Cardiac muscle cell (in vitro differentiated cells and primary cell): ENCODE results near the gene SPAG16. TPM values are rescaled to one million over a fixed set of nuclear protein-coding genes. Genes with fewer than 3 reads are reported as not detected.

ENCODE experiments used
- DNase-seq, 2 donors: peaks; one replicate each; pipeline versions ENCODE4 v3.0.0 to v3.0.0-alpha.2; 2010 to 2017; ENCODE audit warnings: low read depth in 1 of 2, low spot score in 1 of 2
- H3K27ac ChIP-seq: fragments of 200-600 bp; sonication (generic); 2 replicates; pipeline ENCODE4 v1.5.1; 2016
- H3K27me3 ChIP-seq: fragments of 200-600 bp; sonication (generic); 2 replicates; pipeline ENCODE4 v1.6.0; 2016; ENCODE audit warnings: control low read depth
- H3K36me3 ChIP-seq: fragments of 200-600 bp; sonication (generic); 2 replicates; pipeline ENCODE4 v1.5.1; 2016; ENCODE audit warnings: control low read depth
- H3K4me1 ChIP-seq: fragments of 200-600 bp; sonication (generic); 2 replicates; pipeline ENCODE4 v1.8.1; 2017; ENCODE audit warnings: low read depth, mild to moderate bottlenecking, mixed run types
- H3K4me3 ChIP-seq: fragments of 200-600 bp; sonication (generic); 2 replicates; pipeline ENCODE4 v1.5.1; 2016; ENCODE audit warnings: mild to moderate bottlenecking
- H3K9me3 ChIP-seq: fragments of 200-600 bp; sonication (generic); 2 replicates; pipeline ENCODE4 v1.5.1; 2017; ENCODE audit warnings: low read depth, mild to moderate bottlenecking, control low read depth
- CTCF ChIP-seq: IDR thresholded peaks from 2 replicates; pipeline ENCODE4 v1.5.1; 2012; ENCODE audit warnings: low read depth, mild to moderate bottlenecking, low read length
- polyA plus RNA-seq: library from polyadenylated mRNA; unstranded; fragments of >200 nt; fragmentation: Nextera tagmentation; extraction: Ambion mirVana; gene quantifications from 2 replicates; pipeline ENCODE4 v1.2.1, GENCODE V29; 2016
- total RNA-seq: library from RNA; depleted of rRNA; stranded (reverse); fragments of >200 nt; gene quantifications from 2 replicates; pipeline ENCODE4 v1.2.3, GENCODE V29; 2016

SPAG16 gene
- total and polyA plus RNA-seq, 2 experiments from 2014 or later = 32.8 to 57.9 TPM

GRCh38 chr2:214410918-214411554, 1126.8 kb downstream of the SPAG16 start, which contains the start of gene VWC2L:
VWC2L (plus strand) TSS chr2:214411054; CDS start chr2:214414194, 3,140 bp downstream.
- TF ChIP-seq CTCF = no peak
- no peaks in the 10 kb centered on the region for H3K9me3 ChIP-seq
- H3K27me3 ChIP-seq = no peaks in the 10 kb centered on the region
- no peak within 1 kb of the TSS for H3K27ac ChIP-seq
- no peak within 1 kb of the TSS for H3K4me3 ChIP-seq
- H3K36me3 ChIP-seq = no peaks in the 10 kb centered on the region
- peak; percentile 78 to 94 for DNase-seq
- H3K4me1 ChIP-seq = no peaks in the 10 kb centered on the region

- Histone ChIP-seq H3K4me3 (no peak overlapping the region), H3K27ac (no peak overlapping the region), H3K36me3 (no peaks in the 10 kb centered on the region), H3K27me3 (no peaks in the 10 kb centered on the region), H3K9me3 (no peaks in the 10 kb centered on the region), H3K4me1 (no peaks in the 10 kb centered on the region)
- TF ChIP-seq CTCF = no peak
- DNase-seq = no peak
Measured at GRCh38 chr2:214412679-214413078, 1128.4 kb downstream of the SPAG16 start.

GRCh38 chr2:214436470-214436869, 1152.2 kb downstream of the SPAG16 start:
- Histone ChIP-seq H3K9me3 (no peaks in the 10 kb centered on the region), H3K27ac (no peak overlapping the region), H3K36me3 (no peaks in the 10 kb centered on the region), H3K4me3 (no peak overlapping the region), H3K27me3 (no peaks in the 10 kb centered on the region), H3K4me1 (no peaks in the 10 kb centered on the region)
- TF ChIP-seq CTCF = no peak
- DNase-seq = no peak

GRCh38 chr2:214450118-214450894, 1166.0 kb downstream of the SPAG16 start:
- no peaks in the 10 kb centered on the region for H3K4me1 ChIP-seq
- TF ChIP-seq CTCF = no peak

GRCh38 chr2:214451516-214452275, 1167.4 kb downstream of the SPAG16 start:
- TF ChIP-seq CTCF = no peak
- DNase-seq = no peak
- Histone ChIP-seq H3K4me1 (no peaks in the 10 kb centered on the region), H3K27me3 (no peaks in the 10 kb centered on the region), H3K9me3 (no peaks in the 10 kb centered on the region), H3K4me3 (no peak overlapping the region), H3K36me3 (no peaks in the 10 kb centered on the region), H3K27ac (no peak overlapping the region)

More at GRCh38 chr2:214450118-214450894, 1166.0 kb downstream of the SPAG16 start:
- Histone ChIP-seq H3K27me3 (no peaks in the 10 kb centered on the region), H3K27ac (no peak overlapping the region), H3K4me3 (no peak overlapping the region), H3K9me3 (no peaks in the 10 kb centered on the region), H3K36me3 (no peaks in the 10 kb centered on the region)
- no peak for DNase-seq

Other genes starting within 250 kb of the SPAG16 start
- 7.9 and 10.8 TPM in 2 replicates for gene IKZF2, start 132.9 kb upstream of the SPAG16 start, total RNA-seq
- gene IKZF2, start 132.9 kb upstream of the SPAG16 start, polyA plus RNA-seq = 3.1 and 5.5 TPM in 2 replicates